ENCODE measurements around the gene ANKRD33. TPM values are rescaled to one million over a fixed set of nuclear protein-coding genes. Genes with fewer than 3 reads are reported as not detected.

Gene ANKRD33
- total RNA-seq, 1 experiment from 2014 or later: 0.81 TPM

DNA sequence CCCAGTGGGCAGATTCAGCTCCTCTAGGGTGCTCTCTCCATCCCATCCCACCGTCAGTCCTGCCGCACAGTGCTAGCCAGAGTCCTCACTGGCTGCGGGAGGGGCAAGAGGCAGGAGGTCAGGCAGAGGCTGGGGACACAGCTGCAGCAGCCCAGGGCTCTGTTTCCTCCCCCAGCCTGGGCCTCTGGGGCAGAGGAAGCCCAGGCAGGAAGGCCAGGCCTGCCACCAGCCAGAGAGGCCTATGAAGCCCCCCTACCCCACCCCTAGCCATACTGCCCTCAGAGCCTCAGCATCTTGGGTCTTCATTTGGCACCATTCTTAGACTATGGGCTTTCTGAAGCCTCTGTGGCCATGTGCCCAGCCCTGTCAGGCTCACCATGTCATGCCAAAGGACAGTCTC, 22.8 kb downstream of the ANKRD33 start:
- no peak overlapping the region for H2BK15ac ChIP-seq (ENCODE audit: low read depth, low read length)
- no peak overlapping the region for H3K56ac ChIP-seq (ENCODE audit: insufficient read length, low read depth, low read length)
- peaks cover 18% of the 10 kb centered on the region for H3K27me3 Mint-ChIP-seq (ENCODE audit: low read depth)
- H3K9ac ChIP-seq (ENCODE audit: extremely low read depth, insufficient read length, low read length): no peak overlapping the region
- H3K27me3 ChIP-seq (ENCODE audit: insufficient read depth, low read length): peaks cover 5% of the 10 kb centered on the region; the same call in 1 of the 2 replicates
- no peaks in the 10 kb centered on the region for H3K9me3 Mint-ChIP-seq
- peaks cover 2% of the 10 kb centered on the region; the same call in 1 of the 2 replicates for H3K4me1 ChIP-seq (ENCODE audit: insufficient read depth, low read length)
- H4K91ac ChIP-seq (ENCODE audit: insufficient read length, low read depth, low read length): no peak overlapping the region
- WGBS (ENCODE audit: extremely low coverage, insufficient read length, low lambda C conversion rate): no CpG with 5 or more reads among the region's 3 CpGs
- H2AFZ ChIP-seq (ENCODE audit: low read length): no peak overlapping the region
- no peak overlapping the region for H3K4me2 ChIP-seq (ENCODE audit: insufficient read depth, insufficient read length, low read length)
- H3K79me2 ChIP-seq (ENCODE audit: insufficient read depth, low read length): no peaks in the 10 kb centered on the region
- H4K20me1 ChIP-seq (ENCODE audit: control insufficient read depth, insufficient read depth, insufficient read length): peaks cover 3% of the 10 kb centered on the region
- no peak overlapping the region for H4K5ac ChIP-seq (ENCODE audit: insufficient read length, low read depth, low read length)
- no peak overlapping the region for H2BK120ac ChIP-seq (ENCODE audit: low read depth, low read length, poor library complexity, severe bottlenecking)
- no peak overlapping the region for H3K14ac ChIP-seq (ENCODE audit: insufficient read depth, low read length)
- no peak for DNase-seq
- no peaks in the 10 kb centered on the region for H3K36me3 Mint-ChIP-seq (ENCODE audit: insufficient read depth in 1 of 3, low read depth in 3 of 3)
- H3K18ac ChIP-seq (ENCODE audit: insufficient read length, low read depth, low read length): no peak overlapping the region
- no peaks in the 10 kb centered on the region for H3K9me3 ChIP-seq (ENCODE audit: control insufficient read depth, low read depth, low read length)
- H3K23me2 ChIP-seq (ENCODE audit: insufficient read length, low read depth, low read length, poor library complexity, severe bottlenecking): no peaks in the 10 kb centered on the region
- TF ChIP-seq, protein P1, sequence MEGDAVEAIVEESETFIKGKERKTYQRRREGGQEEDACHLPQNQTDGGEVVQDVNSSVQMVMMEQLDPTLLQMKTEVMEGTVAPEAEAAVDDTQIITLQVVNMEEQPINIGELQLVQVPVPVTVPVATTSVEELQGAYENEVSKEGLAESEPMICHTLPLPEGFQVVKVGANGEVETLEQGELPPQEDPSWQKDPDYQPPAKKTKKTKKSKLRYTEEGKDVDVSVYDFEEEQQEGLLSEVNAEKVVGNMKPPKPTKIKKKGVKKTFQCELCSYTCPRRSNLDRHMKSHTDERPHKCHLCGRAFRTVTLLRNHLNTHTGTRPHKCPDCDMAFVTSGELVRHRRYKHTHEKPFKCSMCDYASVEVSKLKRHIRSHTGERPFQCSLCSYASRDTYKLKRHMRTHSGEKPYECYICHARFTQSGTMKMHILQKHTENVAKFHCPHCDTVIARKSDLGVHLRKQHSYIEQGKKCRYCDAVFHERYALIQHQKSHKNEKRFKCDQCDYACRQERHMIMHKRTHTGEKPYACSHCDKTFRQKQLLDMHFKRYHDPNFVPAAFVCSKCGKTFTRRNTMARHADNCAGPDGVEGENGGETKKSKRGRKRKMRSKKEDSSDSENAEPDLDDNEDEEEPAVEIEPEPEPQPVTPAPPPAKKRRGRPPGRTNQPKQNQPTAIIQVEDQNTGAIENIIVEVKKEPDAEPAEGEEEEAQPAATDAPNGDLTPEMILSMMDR (conservative IDR thresholded peaks at IDR 0.05): no peak
- no peak overlapping the region for H3K27ac ChIP-seq (ENCODE audit: insufficient read length, low read depth, low read length)
- peaks cover 16 to 33% of the 10 kb centered on the region in 2 experiments for H3K4me1 Mint-ChIP-seq
- no peaks in the 10 kb centered on the region for H3K79me1 ChIP-seq (ENCODE audit: insufficient read depth, low read depth, low read length, poor library complexity, severe bottlenecking)
- no peak overlapping the region for H4K8ac ChIP-seq (replicated peaks; ENCODE audit: insufficient read length, low read depth, low read length)
- no peak overlapping the region for H3K23ac ChIP-seq (ENCODE audit: insufficient read length, low read depth, low read length)
- no peak overlapping the region for H2BK12ac ChIP-seq (ENCODE audit: insufficient read length, low read depth, low read length)
- no peak overlapping the region for H3K27ac Mint-ChIP-seq
- H3K4me3 Mint-ChIP-seq: no peak overlapping the region
- H2BK20ac ChIP-seq (ENCODE audit: low read depth, low read length, poor library complexity, severe bottlenecking): no peak overlapping the region
- H2AK5ac ChIP-seq (ENCODE audit: insufficient read length, low read length): no peak overlapping the region
- no peak overlapping the region for H3K4ac ChIP-seq (ENCODE audit: low read depth, low read length)
- no peak overlapping the region for H3T11ph ChIP-seq (ENCODE audit: low read length)
- H2BK5ac ChIP-seq (ENCODE audit: insufficient read length, low read length): no peak overlapping the region

Measured in H9 (cell line).